GM18505 (cell line): Measurements from ENCODE around the gene ARFRP1.
"Not testable (repeated sequence)": the region's sequence is repeated elsewhere in the genome, so short reads cannot be mapped to it uniquely, and the experiment has no call there.

Experiments used
- ATAC-seq: cut with Tn5 transposase; IDR thresholded peaks from one replicate; pipeline ENCODE4 v1.9.1; 2021; ENCODE audit not compliant: unreplicated experiment
- POLR2A ChIP-seq: IDR thresholded peaks from 4 replicates; pipeline ENCODE4 v1.6.1; 2011; ENCODE audit warnings: borderline replicate concordance; ENCODE audit not compliant: insufficient read depth, insufficient read length; ENCODE audit errors: extremely low read depth

ARFRP1 gene

DNA sequence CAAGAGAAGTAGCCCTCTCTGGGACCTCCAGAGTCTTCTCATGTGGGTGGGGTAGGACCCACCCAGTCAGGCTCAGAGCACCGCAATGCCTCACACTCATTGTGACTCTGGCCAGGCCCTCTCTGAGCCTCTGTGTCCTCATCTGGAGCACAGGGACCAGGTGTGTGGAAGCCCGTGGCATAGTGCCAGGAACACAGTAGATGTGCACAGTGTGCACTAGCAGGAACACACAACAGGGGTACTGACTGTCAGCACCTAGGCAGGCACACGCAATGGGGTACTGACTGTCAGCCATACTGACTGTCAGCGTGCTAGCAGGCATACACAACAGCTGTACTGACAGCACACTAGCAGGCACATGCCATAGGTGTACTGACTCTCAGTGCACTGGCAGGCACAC lies 52.5 kb downstream of the ARFRP1 start:
- TF ChIP-seq POLR2A = no peak
- ATAC-seq = no peak

DNA sequence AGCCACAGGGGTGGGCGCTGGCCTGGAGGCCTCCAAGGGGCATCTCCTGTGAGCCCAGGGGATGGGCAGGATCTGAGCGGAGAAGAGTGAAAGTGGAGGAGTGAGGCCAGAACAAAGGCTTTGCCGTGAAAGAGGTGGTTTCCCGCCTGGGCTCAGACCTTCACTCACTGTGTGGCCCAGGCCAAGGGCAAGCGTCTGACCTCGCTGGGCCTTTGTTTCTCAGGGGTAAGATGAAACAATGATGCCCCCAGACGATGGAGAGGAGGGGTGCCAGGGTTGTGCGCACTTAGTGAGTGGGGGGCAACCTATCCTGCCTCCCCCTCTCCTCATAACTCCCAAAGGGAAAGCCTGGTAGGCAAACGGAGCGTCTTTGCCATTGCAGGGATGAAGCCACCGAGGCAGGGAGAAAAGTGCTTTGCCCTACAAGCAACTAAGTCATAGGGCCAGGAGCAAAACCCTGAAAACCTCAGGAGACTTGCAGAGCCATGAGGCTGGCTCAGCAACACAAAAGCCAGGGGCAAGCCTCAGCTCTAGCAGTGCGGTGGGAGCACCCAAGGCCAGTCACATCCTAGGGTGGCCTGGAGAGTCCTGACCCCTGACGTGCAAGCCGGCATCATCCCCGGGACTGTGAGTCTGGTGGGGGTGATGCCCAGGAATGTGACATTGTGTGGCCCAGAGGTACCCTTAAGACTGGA lies 53.7 kb downstream of the ARFRP1 start:
- TF ChIP-seq POLR2A = no peak
- no peak for ATAC-seq

DNA sequence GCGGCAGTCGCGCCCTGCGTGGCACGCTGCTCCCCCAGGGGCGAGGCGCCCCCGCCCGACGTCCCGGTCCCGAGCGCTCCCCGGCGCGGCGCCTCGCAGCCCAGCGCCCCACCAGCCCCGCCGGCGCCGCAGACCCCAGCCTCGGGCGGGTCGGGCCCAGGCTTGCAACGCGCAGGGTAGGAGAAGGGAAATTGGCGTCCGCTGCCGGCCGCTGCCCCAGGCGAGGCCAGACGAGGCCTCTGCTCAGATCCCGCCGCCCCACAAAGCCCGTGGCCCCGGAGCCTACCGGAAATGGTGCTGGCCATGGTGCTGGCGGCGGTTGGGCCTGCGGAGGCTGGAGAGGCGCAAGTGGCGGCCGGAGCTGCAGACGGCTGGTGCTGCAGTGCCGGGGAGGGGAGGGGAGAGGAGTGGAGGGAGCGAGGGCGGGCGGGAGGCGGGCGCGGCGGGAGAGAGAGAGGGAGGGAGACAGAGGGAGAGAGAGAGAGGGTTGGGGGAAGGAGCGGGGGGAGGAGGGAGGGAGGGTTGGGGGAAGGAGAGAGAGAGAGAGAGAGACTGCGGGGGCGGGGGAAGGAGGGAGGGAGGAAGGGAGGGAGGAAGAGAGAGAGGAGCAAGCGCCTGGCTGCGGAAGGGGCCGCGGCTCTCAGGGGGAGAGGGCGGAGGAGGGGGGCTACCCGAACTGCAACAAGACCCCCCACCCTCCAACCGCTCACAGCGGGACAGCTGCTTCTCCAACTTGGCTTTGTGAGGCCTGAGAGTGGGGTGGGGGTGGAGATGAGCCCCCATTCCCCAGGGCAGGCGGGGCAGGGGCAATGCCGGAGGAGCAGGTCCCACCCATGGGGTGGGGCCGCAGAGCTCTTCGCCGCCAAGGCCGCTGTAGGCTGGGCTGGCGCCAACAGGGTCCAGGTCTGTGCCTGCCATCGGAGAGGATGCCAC lies 54.5 kb downstream of the ARFRP1 start, which contains the start of gene STMN3:
Gene STMN3 (minus strand): TSS at position 384 of the 933 bp plus-strand sequence. CDS start 79 bp downstream, at position 305.
- TF ChIP-seq POLR2A = no peak
- no peak for ATAC-seq

DNA sequence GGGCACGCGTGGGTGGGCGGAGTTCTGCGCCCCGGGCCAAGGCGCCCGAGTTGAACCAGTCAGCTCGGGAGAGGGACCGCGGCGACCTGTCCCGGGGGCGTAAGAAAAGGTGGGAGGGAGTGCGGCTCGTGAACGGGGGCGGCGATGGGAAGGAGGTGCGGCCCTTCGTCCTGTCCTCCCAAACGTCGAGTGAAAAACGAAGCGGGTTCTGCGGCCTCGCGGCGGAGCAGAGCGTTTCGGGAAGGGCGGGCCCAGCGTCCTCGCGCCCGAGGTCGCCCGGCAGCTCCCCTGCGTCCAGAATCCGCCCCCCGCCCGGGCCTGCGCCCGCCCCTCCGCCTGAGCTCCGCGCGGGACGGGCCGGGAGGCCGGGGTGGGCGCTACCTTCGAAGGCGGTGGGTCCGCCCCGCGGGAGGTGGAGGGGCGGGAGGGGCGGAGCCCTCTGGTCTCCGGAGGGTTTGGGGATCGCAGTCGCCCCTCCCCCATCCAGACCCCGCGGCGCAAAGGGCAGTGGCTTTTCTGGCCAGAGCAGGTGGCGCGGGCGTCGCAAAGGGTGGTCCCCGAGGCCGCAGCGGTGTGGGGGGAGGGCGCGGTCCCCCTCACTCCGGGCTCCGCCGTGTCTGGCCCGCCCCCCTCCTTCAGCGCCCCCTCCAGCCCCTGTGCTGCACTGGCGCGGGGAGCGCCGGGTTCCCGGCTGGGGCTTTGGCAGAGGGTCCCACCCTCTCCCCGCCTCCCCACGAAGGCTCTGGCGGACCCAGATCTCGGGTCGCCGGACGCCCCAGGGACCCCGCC lies 55.4 kb downstream of the ARFRP1 start:
- TF ChIP-seq POLR2A = no peak
- ATAC-seq = no peak

DNA sequence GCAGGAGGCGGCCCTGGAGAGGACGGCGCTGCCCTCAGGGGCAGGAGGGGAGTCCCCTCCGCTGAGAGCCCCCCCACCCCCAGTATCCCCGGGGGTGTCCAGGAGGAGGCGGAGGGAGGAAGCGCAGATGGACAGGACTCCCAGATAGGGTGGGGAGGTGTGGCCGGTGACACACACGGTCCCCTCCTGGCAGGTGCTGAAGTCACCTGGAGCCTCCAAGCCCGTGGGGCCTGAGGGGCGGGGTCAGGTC lies 55.9 kb downstream of the ARFRP1 start:
- no peak for ATAC-seq
- TF ChIP-seq POLR2A = no peak

DNA sequence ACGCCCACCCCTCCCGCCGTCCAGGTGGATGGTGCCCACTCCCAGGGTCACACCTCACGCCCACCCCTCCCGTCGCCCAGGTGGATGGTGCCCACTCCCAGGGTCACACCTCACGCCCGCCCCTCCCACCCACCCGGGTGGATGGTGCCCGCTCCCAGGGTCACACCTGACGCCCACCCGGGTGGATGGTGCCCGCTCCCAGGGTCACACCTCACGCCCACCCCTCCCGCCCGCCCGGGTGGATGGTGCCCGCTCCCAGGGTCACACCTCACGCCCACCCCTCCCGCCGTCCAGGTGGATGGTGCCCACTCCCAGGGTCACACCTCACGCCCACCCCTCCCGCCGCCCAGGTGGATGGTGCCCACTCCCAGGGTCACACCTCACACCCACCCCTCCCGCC lies 57.3 kb downstream of the ARFRP1 start:
- ATAC-seq = not testable (repeated sequence)

DNA sequence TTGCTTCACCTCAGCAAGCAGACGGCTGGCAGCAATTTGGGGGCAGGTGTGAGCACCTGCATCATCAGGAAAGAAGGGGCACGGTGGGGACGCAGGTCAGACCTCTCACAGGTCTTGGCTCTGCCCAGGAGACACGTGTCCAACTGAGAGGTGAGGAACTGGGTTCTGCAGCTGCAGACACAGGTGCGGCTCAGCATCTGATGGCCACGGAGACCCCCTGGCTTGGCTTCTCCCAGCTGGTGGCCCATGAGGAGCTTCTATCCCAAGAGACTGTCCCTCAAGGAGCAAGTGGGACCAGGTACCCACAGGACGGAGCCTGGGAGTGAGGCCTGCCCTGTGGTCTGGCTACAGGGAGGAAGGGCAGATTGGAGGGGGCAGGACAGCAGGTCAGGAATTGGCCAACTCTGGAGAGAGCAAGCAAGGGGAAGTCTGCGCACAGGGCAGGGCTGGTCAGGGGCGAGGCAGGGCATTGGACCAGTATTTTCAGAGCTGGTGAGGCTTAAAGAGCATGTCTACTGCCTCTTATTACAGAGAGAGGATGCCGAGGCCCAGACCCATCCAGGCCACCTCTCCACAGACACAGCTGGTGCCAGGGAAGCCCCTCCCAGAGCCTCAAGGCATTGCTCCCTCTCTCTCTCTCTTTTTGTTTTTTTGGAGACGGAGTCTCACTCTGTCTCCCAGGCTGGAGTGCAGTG lies 58.7 kb downstream of the ARFRP1 start:
- ATAC-seq = no peak
- TF ChIP-seq POLR2A = no peak
